Testis (tissue), 3 donors: ENCODE measurements around the gene CDC16. TPM values are rescaled to one million over a fixed set of nuclear protein-coding genes. Genes with fewer than 3 reads are reported as not detected.

ENCODE experiments used
- DNase-seq: peaks from one replicate; pipeline ENCODE4 v3.0.0-alpha.2; 2019
- H3K27ac ChIP-seq, 2 donors: fragments of 200-600 bp; sonication (generic); one replicate each; pipeline ENCODE4 v1.5.1; 2019
- H3K27me3 ChIP-seq: fragments of 200-600 bp; sonication (generic); one replicate; pipeline ENCODE4 v1.5.1; 2019
- H3K36me3 ChIP-seq: fragments of 200-600 bp; sonication (generic); one replicate; pipeline ENCODE4 v1.5.1; 2017; ENCODE audit warnings: low read depth; ENCODE audit errors: missing control alignments
- H3K4me1 ChIP-seq: fragments of 200-600 bp; sonication (generic); one replicate; pipeline ENCODE4 v1.5.1; 2019
- H3K4me3 ChIP-seq, 2 donors: fragments of 200-600 bp; sonication (generic); one replicate each; pipeline ENCODE4 v1.5.1; 2017 to 2019
- H3K9me3 ChIP-seq: fragments of 200-600 bp; sonication (generic); one replicate; pipeline ENCODE4 v1.5.1; 2017
- CTCF ChIP-seq, 3 experiments: fragments of 450-650 bp in 2 of 3; fragments of 200-600 bp in 1 of 3; sonication (generic) in 1 of 3; IDR thresholded peaks; one replicate each; pipeline ENCODE4 v1.5.1; 2016 to 2019; ENCODE audit warnings: antibody characterized with exemption in 3 of 3, mild to moderate bottlenecking in 2 of 3, moderate library complexity in 1 of 3
- POLR2A ChIP-seq: fragments of 450-650 bp; IDR thresholded peaks from one replicate; pipeline ENCODE4 v1.6.1; 2017; ENCODE audit warnings: antibody characterized with exemption, mild to moderate bottlenecking, moderate library complexity
- WGBS, 2 donors: methylation state at CpG; one replicate each; pipeline ENCODE4 v1.1.5; 2018; 5-methylcytosine and 5-hydroxymethylcytosine counted together
- intact Hi-C: fragments of 100-400 bp; cut with DNase I; formaldehyde crosslinking; loops from one replicate; pipeline ENCODE4 v1.15.1; 2023; ENCODE audit warnings: low total_unique reads
- microRNA-seq, 2 donors: library from miRNA; unstranded; fragments of <30 nt; microRNA quantifications; one replicate each; pipeline ENCODE4, GENCODE V29; 2016; ENCODE audit warnings: borderline number of aligned reads in 2 of 2, borderline replicate concordance in 1 of 2
- polyA plus RNA-seq: library from polyadenylated mRNA; stranded (reverse); fragments of 350-450 nt; fragmentation: Illumina TruSeq; extraction: RNeasy Lipid Tissue Mini Kit (QIAGEN cat#74804); gene quantifications from one replicate; pipeline ENCODE4 v1.2.3, GENCODE V29; 2014; ENCODE audit warnings: low read depth, low replicate concordance; ENCODE audit not compliant: insufficient read depth
- small RNA-seq, 2 donors: library from RNA; depleted of rRNA; stranded (forward); fragments of <200 nt; gene quantifications; one replicate each; pipeline ENCODE3, GENCODE V24; 2016
- total RNA-seq, 2 donors: library from RNA; depleted of rRNA; stranded (reverse); fragments of >200 nt; gene quantifications; one replicate each; pipeline ENCODE4 v1.2.3, GENCODE V29; 2016

Gene CDC16
- total and polyA plus RNA-seq, 3 donors from 2014 or later = 88.1 to 110 (median 96.8) TPM

GRCh38 chr13:114318624-114319023, 83.9 kb downstream of the CDC16 start:
- Histone ChIP-seq H3K27me3 (no peaks in the 10 kb centered on the region), H3K4me1 (peaks cover 6% of the 10 kb centered on the region), H3K4me3 (no peak overlapping the region), H3K36me3 (no peaks in the 10 kb centered on the region), H3K9me3 (no peaks in the 10 kb centered on the region), H3K27ac (no peak overlapping the region)
- intact Hi-C loops = no loop called here
- 40 to 50% methylated on average over 1 of the region's 1 CpG for WGBS, 2 donors
- no peak for DNase-seq
- TF ChIP-seq CTCF (IDR thresholded peaks at IDR 0.05) = no peak
- TF ChIP-seq POLR2A = no peak

- TF ChIP-seq POLR2A (no peak), CTCF (IDR thresholded peaks at IDR 0.05) (no peak)
- Histone ChIP-seq H3K36me3 (no peaks in the 10 kb centered on the region), H3K4me1 (peaks cover 4% of the 10 kb centered on the region), H3K27ac (no peak overlapping the region), H3K9me3 (no peaks in the 10 kb centered on the region), H3K27me3 (no peaks in the 10 kb centered on the region), H3K4me3 (no peak overlapping the region)
- DNase-seq = no peak
- WGBS, 2 donors = 89% methylated on average over 3 of the region's 3 CpGs
- intact Hi-C loops = no loop called here
Measured at GRCh38 chr13:114319441-114319913, 84.8 kb downstream of the CDC16 start.

- H3K4me3 ChIP-seq = no peak overlapping the region
- H3K4me1 ChIP-seq = peaks cover 4% of the 10 kb centered on the region
- H3K27ac ChIP-seq = no peak overlapping the region
- no peaks in the 10 kb centered on the region for H3K9me3 ChIP-seq
- TF ChIP-seq POLR2A (no peak), CTCF (IDR thresholded peaks at IDR 0.05) (no peak)
- DNase-seq = no peak
- H3K36me3 ChIP-seq = no peaks in the 10 kb centered on the region
- no peaks in the 10 kb centered on the region for H3K27me3 ChIP-seq
- intact Hi-C loops = no loop called here
Measured at GRCh38 chr13:114320065-114320464, 85.4 kb downstream of the CDC16 start.

- 96 to 97% methylated on average over 3 of the region's 3 CpGs for WGBS, 2 donors
Measured at GRCh38 chr13:114321256-114321655, 86.6 kb downstream of the CDC16 start.

More at GRCh38 chr13:114321256-114321655, 86.6 kb downstream of the CDC16 start:
- H3K27ac ChIP-seq = no peak overlapping the region
- DNase-seq = no peak
- H3K4me1 ChIP-seq = no peaks in the 10 kb centered on the region
- H3K9me3 ChIP-seq = no peaks in the 10 kb centered on the region
- TF ChIP-seq POLR2A (no peak), CTCF (IDR thresholded peaks at IDR 0.05) (no peak)
- no peaks in the 10 kb centered on the region for H3K36me3 ChIP-seq
- intact Hi-C loops = no loop called here
- H3K27me3 ChIP-seq = no peaks in the 10 kb centered on the region
- H3K4me3 ChIP-seq = no peak overlapping the region

Small RNA genes lying within 50 kb of the gene (microRNA-seq; reads per million reads assigned to microRNA genes)
- gene MIR4502 (0 reads per million in 2 donors), gene MIR548AR (0 reads per million in 2 donors)

Small RNA genes lying within 50 kb of the gene (small RNA-seq; reads per million reads assigned to genes)
- gene MIR4502 (0 reads per million in 2 donors), gene MIR548AR (0 reads per million in 2 donors)

Other genes starting within 250 kb of the CDC16 start
- gene RASA3, start 102.3 kb upstream of the CDC16 start, total RNA-seq = 10 to 100 TPM; 16.4 to 21.6 TPM
- gene RASA3, start 102.3 kb upstream of the CDC16 start, polyA plus RNA-seq = 13.2 TPM
- gene CFAP97D2, start 55.6 kb upstream of the CDC16 start, total RNA-seq = 1 to 10 TPM; 1.5 to 2.3 TPM
- 2.7 TPM for gene CFAP97D2, start 55.6 kb upstream of the CDC16 start, polyA plus RNA-seq
- gene UPF3A, start 46.7 kb downstream of the CDC16 start, total RNA-seq = 100 to 1,000 TPM in 1 of 2 donors, 10 to 100 TPM in 1; 88.0 to 112 TPM
- gene UPF3A, start 46.7 kb downstream of the CDC16 start, polyA plus RNA-seq = 96.7 TPM
- gene CHAMP1, start 79.6 kb downstream of the CDC16 start, total RNA-seq = 10 to 100 TPM; 19.2 to 21.7 TPM
- gene CHAMP1, start 79.6 kb downstream of the CDC16 start, polyA plus RNA-seq = 15.0 TPM